ENCODE measurements around the gene DEAF1. TPM values are rescaled to one million over a fixed set of nuclear protein-coding genes. Genes with fewer than 3 reads are reported as not detected.

Gene DEAF1
- total and polyA plus RNA-seq, 2 of the 13 experiments (the other 11 are each of a cell fraction or from before 2014, with no cell fraction given): 22.3 to 29.6 TPM

- TF ChIP-seq PRDM10 (CRISPR knock-in tag; IDR thresholded peaks at IDR 0.05; ENCODE audit: low read depth) (0 out of 2 replicates have a peak, but pooled peaks have one; percentile 30), ZNF263 (CRISPR knock-in tag; IDR thresholded peaks at IDR 0.05) (peak; percentile 88), AKAP8 (CRISPR knock-in tag; IDR thresholded peaks at IDR 0.05) (peak; percentile 99), SKI (IDR thresholded peaks at IDR 0.05; ENCODE audit: partially characterized antibody) (peak; percentile 29), MAX (IDR thresholded peaks at IDR 0.05) (no peak), HNRNPK (IDR thresholded peaks at IDR 0.05; ENCODE audit: low read depth, low read length, poor library complexity, severe bottlenecking) (peak; percentile 10), PITX1 (CRISPR knock-in tag; IDR thresholded peaks at IDR 0.05) (0 out of 2 replicates have a peak, but pooled peaks have one; percentile 18)
Observed at GRCh38 chr11:624705-625635, 70.1 kb downstream of the DEAF1 start, which contains the start of gene CDHR5 (continued).
